Central memory CD8-positive, alpha-beta T cell (primary cell): ENCODE data around the gene IQSEC3.
"Not testable (repeated sequence)": the region's sequence is repeated elsewhere in the genome, so short reads cannot be mapped to it uniquely, and the experiment has no call there.

Experiments
- ATAC-seq: fragments of 150-1000 bp; cut with Tn5 transposase; replicated peaks from 2 replicates; pipeline ENCODE4 v1.10.0; 2022; ENCODE audit warnings: mild to moderate bottlenecking, moderate FRiP score, moderate number of reproducible peaks; ENCODE audit not compliant: poor library complexity, severe bottlenecking; ENCODE audit errors: extremely low read depth
- DNase-seq, 2 donors: peaks; one replicate each; pipeline ENCODE4 v3.0.0; 2021; ENCODE audit warnings: low spot score in 2 of 2
- H3K27ac Mint-ChIP-seq: one replicate; pipeline ENCODE4 v1.8.0; 2022; ENCODE audit warnings: low read depth, mild to moderate bottlenecking, moderate library complexity, mixed read lengths
- H3K27me3 Mint-ChIP-seq: one replicate; pipeline ENCODE4 v1.8.0; 2022; ENCODE audit warnings: mixed read lengths
- H3K36me3 Mint-ChIP-seq: one replicate; pipeline ENCODE4 v1.8.0; 2022; ENCODE audit warnings: mild to moderate bottlenecking, moderate library complexity, mixed read lengths; ENCODE audit not compliant: insufficient read depth
- H3K4me1 Mint-ChIP-seq: one replicate; pipeline ENCODE4 v1.8.0; 2022; ENCODE audit warnings: mixed read lengths
- H3K4me3 Mint-ChIP-seq: one replicate; pipeline ENCODE4 v1.8.0; 2022; ENCODE audit warnings: mild to moderate bottlenecking, moderate library complexity, mixed read lengths
- H3K9me3 Mint-ChIP-seq: one replicate; pipeline ENCODE4 v1.8.0; 2022; ENCODE audit warnings: mixed read lengths

IQSEC3 gene

GRCh38 chr12:76551-76950 lies 10.0 kb downstream of the IQSEC3 start:
- not testable (repeated sequence) for DNase-seq, H3K9me3 Mint-ChIP-seq, ATAC-seq, H3K4me3 Mint-ChIP-seq, H3K4me1 Mint-ChIP-seq, H3K36me3 Mint-ChIP-seq, H3K27ac Mint-ChIP-seq
- peaks cover 65% of the 10 kb centered on the region for H3K27me3 Mint-ChIP-seq

- H3K4me1 Mint-ChIP-seq, DNase-seq, H3K27ac Mint-ChIP-seq, ATAC-seq, H3K36me3 Mint-ChIP-seq, H3K9me3 Mint-ChIP-seq, H3K4me3 Mint-ChIP-seq: not testable (repeated sequence)
- H3K27me3 Mint-ChIP-seq: peaks cover 66% of the 10 kb centered on the region
These were observed 10.6 kb downstream of the IQSEC3 start for GRCh38 chr12:77101-77719.

- ATAC-seq, H3K9me3 Mint-ChIP-seq, H3K27ac Mint-ChIP-seq, H3K36me3 Mint-ChIP-seq, H3K4me1 Mint-ChIP-seq, H3K4me3 Mint-ChIP-seq, DNase-seq: not testable (repeated sequence)
- H3K27me3 Mint-ChIP-seq: peaks cover 73% of the 10 kb centered on the region
These were observed 11.3 kb downstream of the IQSEC3 start for GRCh38 chr12:77769-78383.

GRCh38 chr12:78981-79380 lies 12.4 kb downstream of the IQSEC3 start:
- ATAC-seq: no peak
- peaks cover 83% of the 10 kb centered on the region for H3K27me3 Mint-ChIP-seq
- peaks cover 3% of the 10 kb centered on the region for H3K36me3 Mint-ChIP-seq
- no peaks in the 10 kb centered on the region for H3K4me1 Mint-ChIP-seq
- no peak overlapping the region for H3K4me3 Mint-ChIP-seq
- no peaks in the 10 kb centered on the region for H3K9me3 Mint-ChIP-seq
- no peak overlapping the region for H3K27ac Mint-ChIP-seq
- no peak for DNase-seq

- no peak for ATAC-seq
- H3K27ac Mint-ChIP-seq: no peak overlapping the region
- no peaks in the 10 kb centered on the region for H3K4me1 Mint-ChIP-seq
- DNase-seq: no peak
- no peaks in the 10 kb centered on the region for H3K9me3 Mint-ChIP-seq
- no peak overlapping the region for H3K4me3 Mint-ChIP-seq
- H3K36me3 Mint-ChIP-seq: peaks cover 3% of the 10 kb centered on the region
- peaks cover 68% of the 10 kb centered on the region for H3K27me3 Mint-ChIP-seq
These were observed 14.2 kb downstream of the IQSEC3 start for GRCh38 chr12:80681-81190.

GRCh38 chr12:82740-83139 lies 16.2 kb downstream of the IQSEC3 start:
- DNase-seq (no peak), ATAC-seq (no peak)
- no peak overlapping the region for H3K27ac Mint-ChIP-seq
- no peaks in the 10 kb centered on the region for H3K9me3 Mint-ChIP-seq
- peaks cover 56% of the 10 kb centered on the region for H3K27me3 Mint-ChIP-seq
- no peaks in the 10 kb centered on the region for H3K4me1 Mint-ChIP-seq
- H3K4me3 Mint-ChIP-seq: no peak overlapping the region
- peaks cover 2% of the 10 kb centered on the region for H3K36me3 Mint-ChIP-seq

GRCh38 chr12:84056-84455 lies 17.5 kb downstream of the IQSEC3 start:
- H3K36me3 Mint-ChIP-seq: peaks cover 2% of the 10 kb centered on the region
- ATAC-seq: no peak
- H3K4me3 Mint-ChIP-seq: no peak overlapping the region
- no peak for DNase-seq
- no peaks in the 10 kb centered on the region for H3K4me1 Mint-ChIP-seq
- H3K27me3 Mint-ChIP-seq: peaks cover 49% of the 10 kb centered on the region
- no peaks in the 10 kb centered on the region for H3K9me3 Mint-ChIP-seq
- no peak overlapping the region for H3K27ac Mint-ChIP-seq

GRCh38 chr12:85191-85666 lies 18.7 kb downstream of the IQSEC3 start:
- DNase-seq: no peak
- Mint-ChIP-seq H3K9me3 (peaks cover 6% of the 10 kb centered on the region), H3K36me3 (peaks cover 2% of the 10 kb centered on the region), H3K27me3 (peaks cover 37% of the 10 kb centered on the region), H3K27ac (no peak overlapping the region), H3K4me3 (no peak overlapping the region), H3K4me1 (no peaks in the 10 kb centered on the region)
- ATAC-seq: no peak

GRCh38 chr12:87315-87714 lies 20.7 kb downstream of the IQSEC3 start:
- H3K27ac Mint-ChIP-seq: no peak overlapping the region
- peaks cover 10% of the 10 kb centered on the region for H3K9me3 Mint-ChIP-seq
- no peaks in the 10 kb centered on the region for H3K4me1 Mint-ChIP-seq
- no peaks in the 10 kb centered on the region for H3K36me3 Mint-ChIP-seq
- no peak overlapping the region for H3K4me3 Mint-ChIP-seq
- ATAC-seq: no peak
- DNase-seq: no peak
- peaks cover 16% of the 10 kb centered on the region for H3K27me3 Mint-ChIP-seq

- H3K36me3 Mint-ChIP-seq: no peaks in the 10 kb centered on the region
- no peak overlapping the region for H3K27ac Mint-ChIP-seq
- H3K9me3 Mint-ChIP-seq: peaks cover 10% of the 10 kb centered on the region
- H3K27me3 Mint-ChIP-seq: peaks cover 11% of the 10 kb centered on the region
- H3K4me3 Mint-ChIP-seq: no peak overlapping the region
- ATAC-seq (no peak), DNase-seq (no peak)
- H3K4me1 Mint-ChIP-seq: no peaks in the 10 kb centered on the region
These were observed 21.3 kb downstream of the IQSEC3 start for GRCh38 chr12:87856-88255.

- Mint-ChIP-seq H3K9me3 (peaks cover 10% of the 10 kb centered on the region), H3K27ac (no peak overlapping the region), H3K4me3 (no peak overlapping the region), H3K4me1 (no peaks in the 10 kb centered on the region), H3K36me3 (peaks cover 2% of the 10 kb centered on the region), H3K27me3 (peaks cover 10% of the 10 kb centered on the region)
- no peak for ATAC-seq
- DNase-seq: no peak
These were observed 23.1 kb downstream of the IQSEC3 start for GRCh38 chr12:89653-90052.

GRCh38 chr12:91213-91612 lies 24.6 kb downstream of the IQSEC3 start:
- H3K4me1 Mint-ChIP-seq: no peaks in the 10 kb centered on the region
- peaks cover 10% of the 10 kb centered on the region for H3K9me3 Mint-ChIP-seq
- H3K27me3 Mint-ChIP-seq: peaks cover 25% of the 10 kb centered on the region
- ATAC-seq: no peak
- H3K36me3 Mint-ChIP-seq: peaks cover 2% of the 10 kb centered on the region
- no peak for DNase-seq
- no peak overlapping the region for H3K4me3 Mint-ChIP-seq
- no peak overlapping the region for H3K27ac Mint-ChIP-seq

GRCh38 chr12:93266-94005 lies 26.9 kb downstream of the IQSEC3 start:
- Mint-ChIP-seq H3K27me3 (peaks cover 45% of the 10 kb centered on the region), H3K4me3 (no peak overlapping the region), H3K36me3 (peaks cover 2% of the 10 kb centered on the region), H3K9me3 (peaks cover 10% of the 10 kb centered on the region), H3K4me1 (no peaks in the 10 kb centered on the region), H3K27ac (no peak overlapping the region)
- no peak for ATAC-seq
- DNase-seq: no peak
